GM12878 (cell line): ENCODE measurements around the gene GLS. TPM values are rescaled to one million over a fixed set of nuclear protein-coding genes. Genes with fewer than 3 reads are reported as not detected.

Experiments
- CHD4 ChIP-seq: fragments of 200-600 bp; sonication (generic); IDR thresholded peaks from 2 replicates; pipeline ENCODE4 v1.6.1; 2016; ENCODE audit warnings: mild to moderate bottlenecking
- HDAC6 ChIP-seq: fragments of 200-600 bp; sonication (generic); IDR thresholded peaks from one replicate; pipeline ENCODE4 v1.8.0; 2017; ENCODE audit warnings: antibody characterized with exemption; ENCODE audit not compliant: unreplicated experiment
- LARP7 ChIP-seq: fragments of 450-650 bp; IDR thresholded peaks from 2 replicates; pipeline ENCODE4 v1.6.1; 2017; ENCODE audit warnings: mild to moderate bottlenecking
- PAX8 ChIP-seq: fragments of 450-650 bp; IDR thresholded peaks from 2 replicates; pipeline ENCODE4 v1.6.1; 2017; ENCODE audit warnings: mild to moderate bottlenecking, moderate library complexity
- POLR2AphosphoS5 ChIP-seq: IDR thresholded peaks from 2 replicates; pipeline ENCODE4 v1.6.1; 2011; ENCODE audit warnings: mild to moderate bottlenecking, low read length, inconsistent platforms
- POU2F2 ChIP-seq: IDR thresholded peaks from 3 replicates; pipeline ENCODE4 v1.6.1; 2011; ENCODE audit warnings: low read depth, mild to moderate bottlenecking, low read length, borderline replicate concordance
- RB1 ChIP-seq: fragments of 450-650 bp; formaldehyde crosslinking; IDR thresholded peaks from 2 replicates; pipeline ENCODE4 v1.6.1; 2017; ENCODE audit warnings: mild to moderate bottlenecking, borderline replicate concordance
- SP1 ChIP-seq: IDR thresholded peaks from one replicate; pipeline ENCODE4 v1.6.1; 2011; ENCODE audit warnings: low read depth, low read length
- SREBF1 ChIP-seq: IDR thresholded peaks from 2 replicates; pipeline ENCODE4 v1.6.1; 2012; ENCODE audit warnings: mild to moderate bottlenecking, low read length
- STAT1 ChIP-seq: fragments of 450-650 bp; conservative IDR thresholded peaks from 2 replicates; pipeline ENCODE4 v1.6.1; 2014; ENCODE audit warnings: antibody characterized with exemption, mild to moderate bottlenecking
- ZBED1 ChIP-seq: IDR thresholded peaks from 2 replicates; pipeline ENCODE4 v1.6.1; 2016; ENCODE audit warnings: borderline replicate concordance
- ZNF384 ChIP-seq: IDR thresholded peaks from 2 replicates; pipeline ENCODE4 v1.6.1; 2012; ENCODE audit warnings: low read depth, mild to moderate bottlenecking, low read length, improper control_type of control experiment, borderline replicate concordance
- polyA plus RNA-seq, 11 experiments: library from polyadenylated mRNA; depleted of rRNA in 4 of 11; unstranded in 6 of 11; stranded (reverse) in 5 of 11; fragments of >200 nt; fragmentation: Nextera tagmentation in 4 of 11; fragmentation: Illumina TruSeq in 1 of 11; extraction: Ambion mirVana in 4 of 11; extraction: Trizol in 1 of 11; gene quantifications; 1 replicate in 1 of 11; 2 replicates in 10 of 11; pipeline versions ENCODE4 v1.2.1 to v1.2.3, GENCODE V29; 2011 to 2016; ENCODE audit warnings: inconsistent platforms in 2 of 11, missing spikeins in 2 of 11, low read depth in 1 of 11
- total RNA-seq, 4 experiments: library from RNA; depleted of rRNA in 3 of 4; stranded (reverse); fragments of >200 nt in 3 of 4; fragmentation: Illumina TruSeq in 1 of 4; extraction: Trizol in 1 of 4; gene quantifications; 2 replicates each; pipeline versions ENCODE4 v1.2.1 to v1.2.3, GENCODE V29; 2013 to 2021
- TF ChIP-seq, protein P1 (sequence below): fragments of 450-650 bp; IDR thresholded peaks from 2 replicates; pipeline ENCODE4 v1.6.1; 2017; ENCODE audit warnings: mild to moderate bottlenecking, low read depth, inconsistent platforms; ENCODE audit not compliant: poor library complexity, severe bottlenecking
- TF ChIP-seq, protein P2 (sequence below): fragments of 450-650 bp; IDR thresholded peaks from 2 replicates; pipeline ENCODE4 v1.6.1; 2017; ENCODE audit warnings: borderline replicate concordance
- TF ChIP-seq, protein P3 (sequence below): fragments of 450-650 bp; IDR thresholded peaks from 2 replicates; pipeline ENCODE4 v1.6.1; 2017; ENCODE audit warnings: low read depth, mild to moderate bottlenecking, moderate library complexity
- TF ChIP-seq, protein P4 (sequence below): fragments of 450-650 bp; IDR thresholded peaks from 2 replicates; pipeline ENCODE4 v1.6.1; 2017; ENCODE audit warnings: mild to moderate bottlenecking
- TF ChIP-seq, protein P5 (sequence below): fragments of 450-650 bp; IDR thresholded peaks from 2 replicates; pipeline ENCODE4 v1.6.1; 2017; ENCODE audit warnings: mild to moderate bottlenecking, moderate library complexity
- TF ChIP-seq, protein P6 (sequence below): IDR thresholded peaks from 2 replicates; pipeline ENCODE4 v1.6.1; 2011; ENCODE audit warnings: borderline replicate concordance, low read depth, mild to moderate bottlenecking, moderate library complexity, low read length; ENCODE audit not compliant: insufficient read depth, poor library complexity, severe bottlenecking

The GLS gene
- total and polyA plus RNA-seq, 10 of the 15 experiments (the other 5 are each of a cell fraction or from before 2014, with no cell fraction given) = 15.7 to 145 (median 70.8) TPM

DNA sequence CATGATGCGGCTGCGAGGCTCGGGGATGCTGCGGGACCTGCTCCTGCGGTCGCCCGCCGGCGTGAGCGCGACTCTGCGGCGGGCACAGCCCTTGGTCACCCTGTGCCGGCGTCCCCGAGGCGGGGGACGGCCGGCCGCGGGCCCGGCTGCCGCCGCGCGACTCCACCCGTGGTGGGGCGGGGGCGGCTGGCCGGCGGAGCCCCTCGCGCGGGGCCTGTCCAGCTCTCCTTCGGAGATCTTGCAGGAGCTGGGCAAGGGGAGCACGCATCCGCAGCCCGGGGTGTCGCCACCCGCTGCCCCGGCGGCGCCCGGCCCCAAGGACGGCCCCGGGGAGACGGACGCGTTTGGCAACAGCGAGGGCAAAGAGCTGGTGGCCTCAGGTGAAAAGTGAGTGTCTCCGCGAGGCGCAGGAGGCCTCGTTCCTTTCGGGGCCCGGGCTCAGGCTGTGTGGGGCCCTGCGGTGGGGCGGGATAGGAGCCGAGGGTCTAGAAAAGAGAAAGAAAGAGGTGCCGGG is 520 bp downstream of the GLS start (continued):
- TF ChIP-seq, protein P1, sequence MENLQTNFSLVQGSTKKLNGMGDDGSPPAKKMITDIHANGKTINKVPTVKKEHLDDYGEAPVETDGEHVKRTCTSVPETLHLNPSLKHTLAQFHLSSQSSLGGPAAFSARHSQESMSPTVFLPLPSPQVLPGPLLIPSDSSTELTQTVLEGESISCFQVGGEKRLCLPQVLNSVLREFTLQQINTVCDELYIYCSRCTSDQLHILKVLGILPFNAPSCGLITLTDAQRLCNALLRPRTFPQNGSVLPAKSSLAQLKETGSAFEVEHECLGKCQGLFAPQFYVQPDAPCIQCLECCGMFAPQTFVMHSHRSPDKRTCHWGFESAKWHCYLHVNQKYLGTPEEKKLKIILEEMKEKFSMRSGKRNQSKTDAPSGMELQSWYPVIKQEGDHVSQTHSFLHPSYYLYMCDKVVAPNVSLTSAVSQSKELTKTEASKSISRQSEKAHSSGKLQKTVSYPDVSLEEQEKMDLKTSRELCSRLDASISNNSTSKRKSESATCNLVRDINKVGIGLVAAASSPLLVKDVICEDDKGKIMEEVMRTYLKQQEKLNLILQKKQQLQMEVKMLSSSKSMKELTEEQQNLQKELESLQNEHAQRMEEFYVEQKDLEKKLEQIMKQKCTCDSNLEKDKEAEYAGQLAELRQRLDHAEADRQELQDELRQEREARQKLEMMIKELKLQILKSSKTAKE = no peak
- TF ChIP-seq, protein P2, sequence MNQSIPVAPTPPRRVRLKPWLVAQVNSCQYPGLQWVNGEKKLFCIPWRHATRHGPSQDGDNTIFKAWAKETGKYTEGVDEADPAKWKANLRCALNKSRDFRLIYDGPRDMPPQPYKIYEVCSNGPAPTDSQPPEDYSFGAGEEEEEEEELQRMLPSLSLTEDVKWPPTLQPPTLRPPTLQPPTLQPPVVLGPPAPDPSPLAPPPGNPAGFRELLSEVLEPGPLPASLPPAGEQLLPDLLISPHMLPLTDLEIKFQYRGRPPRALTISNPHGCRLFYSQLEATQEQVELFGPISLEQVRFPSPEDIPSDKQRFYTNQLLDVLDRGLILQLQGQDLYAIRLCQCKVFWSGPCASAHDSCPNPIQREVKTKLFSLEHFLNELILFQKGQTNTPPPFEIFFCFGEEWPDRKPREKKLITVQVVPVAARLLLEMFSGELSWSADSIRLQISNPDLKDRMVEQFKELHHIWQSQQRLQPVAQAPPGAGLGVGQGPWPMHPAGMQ = no peak
- TF ChIP-seq ZNF384 (no peak), LARP7 (peak; percentile 78; the same call in 1 of the 2 replicates), POLR2AphosphoS5 (no peak), POU2F2 (no peak), PAX8 (no peak), SREBF1 (no peak), HDAC6 (peak; percentile 28), ZBED1 (0 out of 2 replicates have a peak, but pooled peaks have one; percentile 23), SP1 (no peak), RB1 (0 out of 2 replicates have a peak, but pooled peaks have one; percentile 5), CHD4 (no peak), STAT1 (no peak)
- TF ChIP-seq, protein P3, sequence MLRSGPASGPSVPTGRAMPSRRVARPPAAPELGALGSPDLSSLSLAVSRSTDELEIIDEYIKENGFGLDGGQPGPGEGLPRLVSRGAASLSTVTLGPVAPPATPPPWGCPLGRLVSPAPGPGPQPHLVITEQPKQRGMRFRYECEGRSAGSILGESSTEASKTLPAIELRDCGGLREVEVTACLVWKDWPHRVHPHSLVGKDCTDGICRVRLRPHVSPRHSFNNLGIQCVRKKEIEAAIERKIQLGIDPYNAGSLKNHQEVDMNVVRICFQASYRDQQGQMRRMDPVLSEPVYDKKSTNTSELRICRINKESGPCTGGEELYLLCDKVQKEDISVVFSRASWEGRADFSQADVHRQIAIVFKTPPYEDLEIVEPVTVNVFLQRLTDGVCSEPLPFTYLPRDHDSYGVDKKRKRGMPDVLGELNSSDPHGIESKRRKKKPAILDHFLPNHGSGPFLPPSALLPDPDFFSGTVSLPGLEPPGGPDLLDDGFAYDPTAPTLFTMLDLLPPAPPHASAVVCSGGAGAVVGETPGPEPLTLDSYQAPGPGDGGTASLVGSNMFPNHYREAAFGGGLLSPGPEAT = no peak
- TF ChIP-seq, protein P4, sequence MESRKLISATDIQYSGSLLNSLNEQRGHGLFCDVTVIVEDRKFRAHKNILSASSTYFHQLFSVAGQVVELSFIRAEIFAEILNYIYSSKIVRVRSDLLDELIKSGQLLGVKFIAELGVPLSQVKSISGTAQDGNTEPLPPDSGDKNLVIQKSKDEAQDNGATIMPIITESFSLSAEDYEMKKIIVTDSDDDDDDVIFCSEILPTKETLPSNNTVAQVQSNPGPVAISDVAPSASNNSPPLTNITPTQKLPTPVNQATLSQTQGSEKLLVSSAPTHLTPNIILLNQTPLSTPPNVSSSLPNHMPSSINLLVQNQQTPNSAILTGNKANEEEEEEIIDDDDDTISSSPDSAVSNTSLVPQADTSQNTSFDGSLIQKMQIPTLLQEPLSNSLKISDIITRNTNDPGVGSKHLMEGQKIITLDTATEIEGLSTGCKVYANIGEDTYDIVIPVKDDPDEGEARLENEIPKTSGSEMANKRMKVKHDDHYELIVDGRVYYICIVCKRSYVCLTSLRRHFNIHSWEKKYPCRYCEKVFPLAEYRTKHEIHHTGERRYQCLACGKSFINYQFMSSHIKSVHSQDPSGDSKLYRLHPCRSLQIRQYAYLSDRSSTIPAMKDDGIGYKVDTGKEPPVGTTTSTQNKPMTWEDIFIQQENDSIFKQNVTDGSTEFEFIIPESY = no peak
- TF ChIP-seq, protein P5, sequence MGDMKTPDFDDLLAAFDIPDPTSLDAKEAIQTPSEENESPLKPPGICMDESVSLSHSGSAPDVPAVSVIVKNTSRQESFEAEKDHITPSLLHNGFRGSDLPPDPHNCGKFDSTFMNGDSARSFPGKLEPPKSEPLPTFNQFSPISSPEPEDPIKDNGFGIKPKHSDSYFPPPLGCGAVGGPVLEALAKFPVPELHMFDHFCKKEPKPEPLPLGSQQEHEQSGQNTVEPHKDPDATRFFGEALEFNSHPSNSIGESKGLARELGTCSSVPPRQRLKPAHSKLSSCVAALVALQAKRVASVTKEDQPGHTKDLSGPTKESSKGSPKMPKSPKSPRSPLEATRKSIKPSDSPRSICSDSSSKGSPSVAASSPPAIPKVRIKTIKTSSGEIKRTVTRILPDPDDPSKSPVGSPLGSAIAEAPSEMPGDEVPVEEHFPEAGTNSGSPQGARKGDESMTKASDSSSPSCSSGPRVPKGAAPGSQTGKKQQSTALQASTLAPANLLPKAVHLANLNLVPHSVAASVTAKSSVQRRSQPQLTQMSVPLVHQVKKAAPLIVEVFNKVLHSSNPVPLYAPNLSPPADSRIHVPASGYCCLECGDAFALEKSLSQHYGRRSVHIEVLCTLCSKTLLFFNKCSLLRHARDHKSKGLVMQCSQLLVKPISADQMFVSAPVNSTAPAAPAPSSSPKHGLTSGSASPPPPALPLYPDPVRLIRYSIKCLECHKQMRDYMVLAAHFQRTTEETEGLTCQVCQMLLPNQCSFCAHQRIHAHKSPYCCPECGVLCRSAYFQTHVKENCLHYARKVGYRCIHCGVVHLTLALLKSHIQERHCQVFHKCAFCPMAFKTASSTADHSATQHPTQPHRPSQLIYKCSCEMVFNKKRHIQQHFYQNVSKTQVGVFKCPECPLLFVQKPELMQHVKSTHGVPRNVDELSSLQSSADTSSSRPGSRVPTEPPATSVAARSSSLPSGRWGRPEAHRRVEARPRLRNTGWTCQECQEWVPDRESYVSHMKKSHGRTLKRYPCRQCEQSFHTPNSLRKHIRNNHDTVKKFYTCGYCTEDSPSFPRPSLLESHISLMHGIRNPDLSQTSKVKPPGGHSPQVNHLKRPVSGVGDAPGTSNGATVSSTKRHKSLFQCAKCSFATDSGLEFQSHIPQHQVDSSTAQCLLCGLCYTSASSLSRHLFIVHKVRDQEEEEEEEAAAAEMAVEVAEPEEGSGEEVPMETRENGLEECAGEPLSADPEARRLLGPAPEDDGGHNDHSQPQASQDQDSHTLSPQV = no peak
- TF ChIP-seq, protein P6, sequence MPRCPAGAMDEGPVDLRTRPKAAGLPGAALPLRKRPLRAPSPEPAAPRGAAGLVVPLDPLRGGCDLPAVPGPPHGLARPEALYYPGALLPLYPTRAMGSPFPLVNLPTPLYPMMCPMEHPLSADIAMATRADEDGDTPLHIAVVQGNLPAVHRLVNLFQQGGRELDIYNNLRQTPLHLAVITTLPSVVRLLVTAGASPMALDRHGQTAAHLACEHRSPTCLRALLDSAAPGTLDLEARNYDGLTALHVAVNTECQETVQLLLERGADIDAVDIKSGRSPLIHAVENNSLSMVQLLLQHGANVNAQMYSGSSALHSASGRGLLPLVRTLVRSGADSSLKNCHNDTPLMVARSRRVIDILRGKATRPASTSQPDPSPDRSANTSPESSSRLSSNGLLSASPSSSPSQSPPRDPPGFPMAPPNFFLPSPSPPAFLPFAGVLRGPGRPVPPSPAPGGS = no peak
